ENCODE results near the gene FOSL2. TPM values are rescaled to one million over a fixed set of nuclear protein-coding genes. Genes with fewer than 3 reads are reported as not detected.

FOSL2 gene
- total RNA-seq, 3 donors from 2014 or later (not counting 1 experiment from before 2014, with no cell fraction given), result 414 to 531 (median 455) TPM

- H3K4me1 ChIP-seq (ENCODE audit: control insufficient read depth, insufficient read depth, low read length), result no peaks in the 10 kb centered on the region
- no peaks in the 10 kb centered on the region for H3K27me3 ChIP-seq (ENCODE audit: control insufficient read depth, insufficient read depth, low read length)
- H3K9me3 ChIP-seq (ENCODE audit: control insufficient read depth, insufficient read depth, low read length), result no peaks in the 10 kb centered on the region
- 37% methylated on average over 4 of the region's 4 CpGs for WGBS (ENCODE audit: insufficient coverage)
- no peak overlapping the region for H3K27ac ChIP-seq (ENCODE audit: low read length)
- peaks cover 8% of the 10 kb centered on the region for H3K36me3 Mint-ChIP-seq
- H3K9me3 Mint-ChIP-seq, result peaks cover 0 to 5% of the 10 kb centered on the region in 2 donors
- H3K27ac Mint-ChIP-seq, result no peak overlapping the region
- H3K4me1 Mint-ChIP-seq, result peaks cover 9 to 14% of the 10 kb centered on the region in 2 donors
- no peak for DNase-seq
- no peak overlapping the region for H3K4me3 Mint-ChIP-seq
- H3K36me3 ChIP-seq (ENCODE audit: control insufficient read depth, insufficient read depth, low read length), result no peaks in the 10 kb centered on the region
- H3K27me3 Mint-ChIP-seq (ENCODE audit: low read depth in 2 of 2), result peaks cover 11 to 12% of the 10 kb centered on the region in 2 donors
- intact Hi-C loops (cut with micrococcal nuclease), result no loop called here
- peak in 1 of 3 donors; percentile 72 for ATAC-seq
- TF ChIP-seq CTCF (IDR thresholded peaks at IDR 0.05), result no peak
- no peak overlapping the region for H3K4me3 ChIP-seq (ENCODE audit: low read length)
These were observed 71.2 kb downstream of the FOSL2 start for GRCh38 chr2:28463893-28464292.

- DNase-seq (no peak), ATAC-seq (peak in 1 of 3 donors; percentile 76)
- peaks cover 0 to 5% of the 10 kb centered on the region in 2 donors for H3K9me3 Mint-ChIP-seq
- H3K4me3 ChIP-seq (ENCODE audit: low read length), result no peak overlapping the region
- peaks cover 8% of the 10 kb centered on the region for H3K36me3 Mint-ChIP-seq
- H3K9me3 ChIP-seq (ENCODE audit: control insufficient read depth, insufficient read depth, low read length), result no peaks in the 10 kb centered on the region
- no peaks in the 10 kb centered on the region for H3K27me3 ChIP-seq (ENCODE audit: control insufficient read depth, insufficient read depth, low read length)
- H3K4me3 Mint-ChIP-seq, result no peak overlapping the region
- no peaks in the 10 kb centered on the region for H3K36me3 ChIP-seq (ENCODE audit: control insufficient read depth, insufficient read depth, low read length)
- H3K27ac ChIP-seq (ENCODE audit: low read length), result no peak overlapping the region
- no peak overlapping the region for H3K27ac Mint-ChIP-seq
- TF ChIP-seq CTCF (IDR thresholded peaks at IDR 0.05), result no peak
- WGBS (ENCODE audit: insufficient coverage), result 55% methylated on average over 6 of the region's 8 CpGs
- intact Hi-C loops (cut with micrococcal nuclease), result no loop called here
- H3K4me1 Mint-ChIP-seq, result peaks cover 14 to 23% of the 10 kb centered on the region in 2 donors
- peaks cover 11 to 12% of the 10 kb centered on the region in 2 donors for H3K27me3 Mint-ChIP-seq (ENCODE audit: low read depth in 2 of 2)
- peaks cover 4% of the 10 kb centered on the region for H3K4me1 ChIP-seq (ENCODE audit: control insufficient read depth, insufficient read depth, low read length)
These were observed 72.7 kb downstream of the FOSL2 start for GRCh38 chr2:28465148-28465885.

Other genes with a start within 250 kb of the FOSL2 start
- 1 to 10 TPM; 1.7 to 2.6 (median 1.9) TPM for gene PLB1, start 103.2 kb downstream of the FOSL2 start, total RNA-seq

Measured in natural killer cell (primary cell).